D341Med (cell line): ENCODE data around the gene CCDC149.
A peak's percentile ranks its signal among the peaks of the same experiment; 100 is the strongest.

ENCODE experiments used
- DNase-seq: peaks from one replicate; pipeline ENCODE4 v3.0.0; 2012; ENCODE audit warnings: low spot score

CCDC149 gene

GRCh38 chr4:24912252-24913118 lies at the start of gene CCDC149:
CCDC149 (minus strand) TSS chr4:24913042; CDS start chr4:24912864, 178 bp downstream.
- DNase-seq = peak; percentile 92

DNA sequence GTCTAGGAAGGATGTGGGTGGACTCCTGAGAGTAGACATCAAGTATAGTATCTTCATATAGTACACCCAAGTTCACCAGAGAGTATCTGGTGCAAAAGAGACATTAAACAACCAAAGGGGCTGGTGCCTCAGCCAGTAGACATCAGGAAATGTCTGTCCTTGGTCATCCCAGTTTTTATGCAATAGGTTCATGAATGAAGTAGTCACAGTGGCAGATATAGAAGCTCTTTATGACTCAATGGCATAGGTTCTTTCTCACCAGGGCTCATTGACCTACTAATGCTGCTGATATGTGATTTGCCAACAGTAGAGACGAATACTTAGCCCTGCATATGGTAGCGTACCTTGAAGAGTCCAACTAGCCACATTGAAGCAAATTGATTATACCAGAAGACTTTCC lies 45.0 kb upstream of the CCDC149 start:
- no peak for DNase-seq

DNA sequence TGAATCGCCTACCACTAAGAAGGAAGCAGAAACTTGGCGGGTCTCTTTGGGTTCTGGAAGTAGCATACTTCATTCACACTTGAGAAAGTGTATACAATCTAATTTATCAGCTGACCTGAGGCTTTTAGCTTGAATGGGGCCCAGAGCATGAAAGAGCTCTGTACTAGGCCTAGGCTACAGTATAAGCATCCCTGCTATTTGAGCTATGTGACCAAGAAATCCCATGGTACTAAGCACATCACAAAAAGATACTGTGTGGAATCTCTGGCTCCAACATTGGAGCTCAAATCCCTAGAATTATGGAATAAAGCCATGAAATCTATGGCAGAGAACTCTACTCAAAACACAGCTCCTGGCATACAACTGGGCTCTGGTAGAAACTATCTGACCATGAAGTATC lies 43.9 kb upstream of the CCDC149 start:
- DNase-seq = no peak

- DNase-seq = no peak
These were observed 43.2 kb upstream of the CCDC149 start for GRCh38 chr4:24956091-24956490.

- DNase-seq = no peak
These were observed 39.8 kb upstream of the CCDC149 start for GRCh38 chr4:24952667-24953066.

DNA sequence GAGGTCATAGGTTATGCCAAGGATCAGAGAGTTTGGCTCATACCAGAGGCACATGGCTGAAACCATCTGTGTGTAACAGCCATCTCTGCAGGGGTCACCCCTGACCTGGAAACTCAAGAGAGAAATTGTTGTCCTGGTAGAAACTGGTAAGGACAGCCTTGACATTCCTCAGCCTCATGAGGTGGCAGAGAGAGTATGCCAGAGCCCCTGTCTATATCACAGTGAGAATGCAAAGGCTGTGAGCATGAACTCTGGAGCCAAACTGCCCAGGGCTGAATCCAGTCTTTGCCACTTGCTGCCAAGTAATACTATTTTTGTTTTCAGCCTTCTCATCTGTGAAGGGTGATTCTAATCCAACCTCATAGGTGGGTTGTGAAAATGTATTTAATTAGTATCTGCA lies 37.1 kb upstream of the CCDC149 start:
- DNase-seq = no peak

DNA sequence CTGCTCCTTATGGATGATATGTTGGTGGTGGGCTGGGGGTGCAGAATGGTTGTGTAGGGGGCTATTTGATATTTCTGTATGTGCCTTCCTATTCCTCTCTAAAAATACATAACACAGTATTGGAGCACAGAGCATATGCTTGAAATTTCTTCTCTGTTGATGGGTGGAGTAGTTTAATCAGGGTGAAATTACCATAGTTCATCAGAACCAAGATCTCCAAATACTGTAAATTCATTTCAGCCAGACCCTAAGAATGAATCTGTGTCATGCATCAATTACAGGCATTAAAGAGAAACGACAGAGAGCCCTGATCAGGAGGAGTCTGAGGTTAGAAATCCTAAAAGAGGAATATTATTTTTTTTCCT lies 25.1 kb upstream of the CCDC149 start:
- DNase-seq = no peak

DNA sequence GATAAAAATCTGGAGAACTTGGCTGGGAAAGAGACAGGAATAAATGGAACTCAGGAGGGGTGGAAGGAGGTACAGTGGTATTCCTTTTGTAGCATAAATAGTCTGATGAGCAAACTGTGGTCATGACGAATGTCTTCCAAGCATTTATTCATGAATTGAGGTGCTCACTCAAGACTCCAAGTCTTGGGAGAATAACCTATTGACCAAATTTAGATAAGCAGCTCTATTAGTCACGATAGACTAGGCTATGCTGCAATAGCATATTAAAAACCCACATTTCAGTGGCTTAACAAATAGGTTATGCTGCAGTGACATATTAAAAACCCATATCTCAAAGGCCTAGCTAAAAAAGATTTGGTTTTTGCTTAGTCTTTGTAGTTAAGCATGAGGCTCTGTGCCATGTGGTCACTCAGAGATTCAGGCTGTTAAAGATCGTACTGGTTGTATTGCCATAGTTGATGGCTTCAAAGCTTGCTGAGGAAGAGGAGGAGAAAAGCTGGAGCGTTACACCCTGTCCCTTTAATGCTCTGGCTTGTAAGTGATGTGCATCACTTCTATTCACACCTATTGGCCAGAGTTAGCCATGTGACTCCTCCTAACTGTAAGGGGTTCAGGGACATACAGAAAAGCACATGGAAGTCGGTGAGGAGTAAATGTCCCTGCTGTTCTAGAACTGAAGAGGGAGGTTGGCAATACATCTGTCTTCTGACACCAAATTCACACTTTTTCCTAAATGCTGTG lies 24.5 kb upstream of the CCDC149 start:
- DNase-seq = no peak

DNA sequence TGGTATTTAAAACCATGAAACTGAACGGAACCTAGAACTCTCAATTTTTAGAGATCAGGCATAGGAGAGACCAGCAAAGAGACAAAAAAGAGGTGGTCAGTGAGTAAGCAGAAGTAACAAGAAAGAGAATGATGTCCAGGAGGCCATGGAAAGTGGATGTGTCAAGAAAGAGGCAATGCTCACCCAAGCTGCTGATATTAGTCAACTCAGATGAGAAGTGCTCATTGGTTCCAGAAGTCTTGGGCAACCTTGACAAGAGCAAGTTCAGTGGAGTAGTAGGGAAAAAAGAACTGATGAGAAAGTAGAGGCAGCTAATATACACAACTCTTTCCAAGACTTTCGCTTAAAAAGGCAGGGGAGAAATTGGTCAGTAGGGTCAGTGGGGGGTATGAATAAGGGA lies 23.0 kb upstream of the CCDC149 start:
- DNase-seq = no peak

- no peak for DNase-seq
These were observed 21.5 kb upstream of the CCDC149 start for GRCh38 chr4:24934311-24934710.

- DNase-seq = no peak
These were observed 20.9 kb upstream of the CCDC149 start for GRCh38 chr4:24933684-24934275.

GRCh38 chr4:24932515-24933225 lies 19.8 kb upstream of the CCDC149 start:
- DNase-seq = no peak

DNA sequence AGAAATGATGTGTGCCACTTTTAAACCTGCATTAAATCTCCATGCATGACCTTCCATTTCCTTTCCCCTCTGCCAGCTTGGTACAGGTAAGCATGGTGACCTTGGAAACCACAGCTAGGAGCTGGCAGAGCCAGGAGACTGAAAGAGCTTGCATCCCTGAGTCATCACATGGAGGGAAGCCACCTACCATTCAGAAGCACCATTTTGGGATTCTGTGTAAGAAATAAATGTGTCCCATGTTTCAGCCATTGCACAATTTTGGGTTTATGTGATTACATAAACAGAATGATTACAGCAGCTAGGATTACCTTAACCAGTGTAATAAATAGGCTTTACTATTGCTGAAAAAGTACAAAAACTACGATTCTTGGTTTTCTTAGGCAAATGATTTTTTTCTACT lies 17.3 kb upstream of the CCDC149 start:
- no peak for DNase-seq

DNA sequence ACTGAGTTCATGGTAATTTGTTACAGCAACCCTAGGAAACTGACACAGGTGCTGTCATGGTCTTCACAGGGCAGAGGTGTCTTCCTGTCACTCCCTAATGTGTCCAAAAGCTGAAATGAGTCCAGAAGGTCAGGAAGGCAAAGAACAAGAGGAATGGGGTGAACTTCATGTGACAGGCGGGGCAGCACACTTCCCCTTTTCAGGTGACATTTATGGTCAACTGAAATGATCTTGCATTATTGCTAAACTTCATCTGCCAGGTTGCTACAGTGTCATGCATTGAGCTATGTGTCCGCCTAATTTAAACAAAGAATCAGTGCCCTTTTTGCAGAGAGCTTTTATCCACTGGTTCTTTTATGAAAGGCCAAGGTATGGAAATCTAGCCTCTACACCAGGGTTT lies 15.9 kb upstream of the CCDC149 start:
- DNase-seq = no peak

DNA sequence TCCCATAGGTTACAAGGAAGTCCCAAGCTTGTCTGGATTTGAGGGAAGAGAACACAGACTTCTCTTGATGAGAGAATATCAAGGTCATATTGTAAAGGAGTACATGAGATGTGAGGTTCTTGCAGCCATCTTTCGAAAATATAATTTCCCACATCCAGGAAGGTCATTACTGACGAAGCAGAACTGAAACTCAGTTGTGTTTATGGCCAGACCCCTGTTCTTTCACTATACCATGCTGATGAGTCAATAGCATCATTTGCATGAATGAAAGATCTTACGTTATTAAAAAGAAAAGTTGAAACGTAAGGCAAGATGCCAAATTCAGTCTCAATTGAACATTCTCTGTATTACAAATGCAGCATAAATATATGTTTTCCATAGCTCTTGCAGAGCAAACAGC lies 14.2 kb upstream of the CCDC149 start:
- no peak for DNase-seq

- DNase-seq = no peak
These were observed 11.5 kb upstream of the CCDC149 start for GRCh38 chr4:24924309-24924781.

- no peak for DNase-seq
These were observed 10.7 kb upstream of the CCDC149 start for GRCh38 chr4:24923550-24923949.

GRCh38 chr4:24923002-24923401 lies 10.2 kb upstream of the CCDC149 start:
- DNase-seq = no peak

DNA sequence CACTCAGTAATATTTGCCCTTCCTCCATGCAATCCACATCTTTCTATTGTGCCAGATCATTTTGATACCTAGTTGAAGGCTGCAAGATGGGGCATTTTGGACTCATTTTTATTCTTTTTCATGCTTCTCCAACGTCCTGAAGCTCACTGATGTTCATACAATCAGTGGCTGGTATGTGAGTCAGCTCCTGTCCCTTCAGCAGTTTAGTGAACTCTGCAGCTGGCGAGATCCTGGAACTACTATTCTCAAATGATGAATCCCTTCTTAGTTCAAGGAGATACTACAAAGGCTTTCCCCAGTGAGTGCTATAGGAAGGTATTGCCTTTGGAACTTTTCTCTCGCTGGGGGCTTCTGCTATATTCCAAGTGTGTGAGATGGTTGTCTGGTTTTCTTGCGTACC lies 9.6 kb upstream of the CCDC149 start:
- DNase-seq = no peak

GRCh38 chr4:24921491-24921890 lies 8.6 kb upstream of the CCDC149 start:
- DNase-seq = no peak

DNA sequence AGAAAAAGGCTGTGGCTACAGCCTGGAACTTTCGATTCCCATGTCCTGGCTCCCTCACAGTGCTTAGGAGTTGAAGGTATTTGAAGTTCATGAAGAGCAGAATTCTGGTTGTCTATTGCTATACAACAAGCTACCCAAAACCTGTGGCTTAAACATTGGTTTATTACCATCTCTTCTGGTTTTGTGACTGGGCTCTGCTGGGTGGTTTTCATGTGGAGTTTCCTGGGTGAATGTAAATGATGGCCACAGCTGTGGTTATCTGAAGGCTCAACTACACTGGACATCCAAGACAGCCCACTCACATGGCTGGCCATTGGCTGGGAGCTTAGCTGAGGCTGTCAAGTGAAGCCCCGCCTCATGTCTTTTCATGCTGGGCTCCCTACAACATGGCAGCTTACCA lies 7.2 kb upstream of the CCDC149 start:
- DNase-seq = no peak
